Nephron (organoid): ENCODE results near the gene FAM81B.

Experiments used
- H3K27ac Mint-ChIP-seq, 3 experiments: 2 replicates each; pipeline ENCODE4 v1.8.0; 2020; ENCODE audit warnings: mixed read lengths in 3 of 3, mild to moderate bottlenecking in 2 of 3, moderate library complexity in 1 of 3
- H3K27me3 Mint-ChIP-seq: 2 replicates; pipeline ENCODE4 v1.8.0; 2021; ENCODE audit warnings: low read depth, mild to moderate bottlenecking, moderate library complexity, mixed read lengths
- H3K36me3 Mint-ChIP-seq: 2 replicates; pipeline ENCODE4 v1.8.0; 2020; ENCODE audit warnings: low read depth, mixed read lengths
- H3K4me1 Mint-ChIP-seq: 2 replicates; pipeline ENCODE4 v1.8.0; 2020; ENCODE audit warnings: mixed read lengths
- H3K4me3 Mint-ChIP-seq, 3 experiments: 2 replicates each; pipeline ENCODE4 v1.8.0; 2020; ENCODE audit warnings: mild to moderate bottlenecking in 3 of 3, mixed read lengths in 3 of 3, moderate library complexity in 2 of 3
- H3K9me3 Mint-ChIP-seq: 2 replicates; pipeline ENCODE4 v1.8.0; 2020; ENCODE audit warnings: mixed read lengths
- CTCF ChIP-seq, 3 experiments: fragments of 200-600 bp; sonication (generic); IDR thresholded peaks; one replicate each; pipeline ENCODE4 v1.5.0; 2021; ENCODE audit warnings: antibody characterized with exemption in 3 of 3; ENCODE audit not compliant: unreplicated experiment in 3 of 3

Gene FAM81B

GRCh38 chr5:95406426-95407090 lies 15.4 kb downstream of the FAM81B start:
- no peaks in the 10 kb centered on the region for H3K27me3 Mint-ChIP-seq
- H3K9me3 Mint-ChIP-seq: peaks cover 5% of the 10 kb centered on the region
- no peak overlapping the region for H3K27ac Mint-ChIP-seq
- TF ChIP-seq CTCF (IDR thresholded peaks at IDR 0.05; ENCODE audit: unreplicated experiment in 3 of 3): no peak
- H3K4me1 Mint-ChIP-seq: peaks cover 12% of the 10 kb centered on the region
- H3K36me3 Mint-ChIP-seq: no peaks in the 10 kb centered on the region
- H3K4me3 Mint-ChIP-seq: no peak overlapping the region

- TF ChIP-seq CTCF (IDR thresholded peaks at IDR 0.05; ENCODE audit: unreplicated experiment in 3 of 3): no peak
- Mint-ChIP-seq H3K27ac (no peak overlapping the region), H3K27me3 (no peaks in the 10 kb centered on the region), H3K4me1 (peaks cover 7% of the 10 kb centered on the region), H3K9me3 (peaks cover 3% of the 10 kb centered on the region), H3K36me3 (no peaks in the 10 kb centered on the region), H3K4me3 (no peak overlapping the region)
Measured at GRCh38 chr5:95410279-95410678, 19.1 kb downstream of the FAM81B start.

GRCh38 chr5:95411474-95411873 lies 20.3 kb downstream of the FAM81B start:
- Mint-ChIP-seq H3K27me3 (no peaks in the 10 kb centered on the region), H3K4me1 (peaks cover 12% of the 10 kb centered on the region), H3K36me3 (no peaks in the 10 kb centered on the region), H3K9me3 (no peaks in the 10 kb centered on the region), H3K27ac (no peak overlapping the region), H3K4me3 (no peak overlapping the region)
- no peak for TF ChIP-seq CTCF (IDR thresholded peaks at IDR 0.05; ENCODE audit: unreplicated experiment in 3 of 3)

- H3K36me3 Mint-ChIP-seq: no peaks in the 10 kb centered on the region
- no peak overlapping the region for H3K4me3 Mint-ChIP-seq
- peaks cover 12% of the 10 kb centered on the region for H3K4me1 Mint-ChIP-seq
- no peak overlapping the region for H3K27ac Mint-ChIP-seq
- TF ChIP-seq CTCF (IDR thresholded peaks at IDR 0.05; ENCODE audit: unreplicated experiment in 3 of 3): no peak
- H3K9me3 Mint-ChIP-seq: no peaks in the 10 kb centered on the region
- no peaks in the 10 kb centered on the region for H3K27me3 Mint-ChIP-seq
Measured at GRCh38 chr5:95414451-95414850, 23.3 kb downstream of the FAM81B start.

GRCh38 chr5:95417971-95418370 lies 26.8 kb downstream of the FAM81B start:
- Mint-ChIP-seq H3K9me3 (no peaks in the 10 kb centered on the region), H3K36me3 (no peaks in the 10 kb centered on the region), H3K4me1 (peaks cover 17% of the 10 kb centered on the region), H3K27me3 (no peaks in the 10 kb centered on the region), H3K4me3 (no peak overlapping the region), H3K27ac (no peak overlapping the region)
- TF ChIP-seq CTCF (IDR thresholded peaks at IDR 0.05; ENCODE audit: unreplicated experiment in 3 of 3): no peak

GRCh38 chr5:95422838-95423237 lies 31.7 kb downstream of the FAM81B start:
- Mint-ChIP-seq H3K9me3 (no peaks in the 10 kb centered on the region), H3K27ac (peak overlapping the region in 2 of 3 experiments; percentile 38 to 41), H3K27me3 (no peaks in the 10 kb centered on the region), H3K4me1 (peaks cover 9% of the 10 kb centered on the region), H3K36me3 (no peaks in the 10 kb centered on the region), H3K4me3 (no peak overlapping the region)
- TF ChIP-seq CTCF (IDR thresholded peaks at IDR 0.05; ENCODE audit: unreplicated experiment in 3 of 3): no peak
